Left ventricle myocardium inferior (tissue), 1 donor: Measurements from ENCODE around the gene SUV39H2. TPM values are rescaled to one million over a fixed set of nuclear protein-coding genes. Genes with fewer than 3 reads are reported as not detected.

Source experiments
- DNase-seq: peaks from one replicate; pipeline ENCODE4 v3.0.0-alpha.2; 2020
- H3K27ac ChIP-seq: fragments of 200-600 bp; replicated peaks from 2 replicates; pipeline ENCODE4 v1.8.0; 2021
- H3K27me3 ChIP-seq: fragments of 200-600 bp; 2 replicates; pipeline ENCODE4 v1.8.0; 2021; ENCODE audit warnings: low read depth
- H3K36me3 ChIP-seq: fragments of 200-600 bp; 2 replicates; pipeline ENCODE4 v1.8.0; 2021
- H3K4me1 ChIP-seq: fragments of 200-600 bp; 2 replicates; pipeline ENCODE4 v1.8.0; 2021
- H3K4me3 ChIP-seq: fragments of 200-600 bp; 2 replicates; pipeline ENCODE4 v1.8.0; 2021; ENCODE audit warnings: mild to moderate bottlenecking, moderate library complexity
- H3K9me3 ChIP-seq: fragments of 200-600 bp; replicated peaks from 2 replicates; pipeline ENCODE4 v1.8.0; 2021
- CTCF ChIP-seq: fragments of 200-600 bp; IDR thresholded peaks from 2 replicates; pipeline ENCODE4 v1.8.0; 2021; ENCODE audit warnings: antibody characterized with exemption, mild to moderate bottlenecking, borderline replicate concordance
- intact Hi-C: fragments of 100-400 bp; cut with micrococcal nuclease; formaldehyde crosslinking; loops from one replicate; pipeline ENCODE4 v1.11.0; 2022
- total RNA-seq: library from RNA; stranded (reverse); fragmentation: NEBNext Ultra II Directional; extraction: Animal tissue kit (Norgen Biotek cat#: 25700); gene quantifications from one replicate; pipeline ENCODE4 v1.2.1, GENCODE V29; 2021
- donor health status: DM: no; HTN: yes; CAD: no; lungs with severe emphysema.

Gene SUV39H2
- total RNA-seq, 1 donor from 2014 or later = 4.8 TPM

GRCh38 chr10:14876764-14877163, 1.9 kb upstream of the SUV39H2 start:
- no peak for DNase-seq
- peak overlapping the region; percentile 95 for H3K4me3 ChIP-seq
- H3K9me3 ChIP-seq = no peaks in the 10 kb centered on the region
- H3K4me1 ChIP-seq = peaks cover 50% of the 10 kb centered on the region
- no peaks in the 10 kb centered on the region for H3K27me3 ChIP-seq
- intact Hi-C loops = no loop called here
- TF ChIP-seq CTCF = no peak
- peak overlapping the region; percentile 98 for H3K27ac ChIP-seq
- H3K36me3 ChIP-seq = no peaks in the 10 kb centered on the region

- intact Hi-C loops = no loop called here
- no peak for TF ChIP-seq CTCF
- H3K4me1 ChIP-seq = peaks cover 50% of the 10 kb centered on the region
- H3K27me3 ChIP-seq = no peaks in the 10 kb centered on the region
- no peaks in the 10 kb centered on the region for H3K9me3 ChIP-seq
- H3K27ac ChIP-seq = peak overlapping the region; percentile 98
- peak; percentile 34 for DNase-seq
- no peaks in the 10 kb centered on the region for H3K36me3 ChIP-seq
- H3K4me3 ChIP-seq = peak overlapping the region; percentile 95
Observed at GRCh38 chr10:14879124-14879927, 660 bp downstream of the SUV39H2 start.

GRCh38 chr10:14879928-14880193, 1.2 kb downstream of the SUV39H2 start:
- no peak for DNase-seq
- no peaks in the 10 kb centered on the region for H3K27me3 ChIP-seq
- peaks cover 50% of the 10 kb centered on the region for H3K4me1 ChIP-seq
- H3K36me3 ChIP-seq = no peaks in the 10 kb centered on the region
- TF ChIP-seq CTCF = no peak
- peak overlapping the region; percentile 95 for H3K4me3 ChIP-seq
- H3K9me3 ChIP-seq = no peaks in the 10 kb centered on the region
- intact Hi-C loops = no loop called here
- H3K27ac ChIP-seq = no peak overlapping the region

- intact Hi-C loops = no loop called here
- Histone ChIP-seq H3K4me3 (peak overlapping the region; percentile 95), H3K36me3 (no peaks in the 10 kb centered on the region), H3K27ac (no peak overlapping the region), H3K4me1 (peaks cover 50% of the 10 kb centered on the region), H3K27me3 (no peaks in the 10 kb centered on the region), H3K9me3 (no peaks in the 10 kb centered on the region)
- no peak for DNase-seq
- no peak for TF ChIP-seq CTCF
Observed at GRCh38 chr10:14880229-14880628, 1.6 kb downstream of the SUV39H2 start.

- no peak overlapping the region for H3K4me3 ChIP-seq
- TF ChIP-seq CTCF = no peak
- DNase-seq = no peak
- H3K9me3 ChIP-seq = no peaks in the 10 kb centered on the region
- peaks cover 15% of the 10 kb centered on the region for H3K4me1 ChIP-seq
- no peaks in the 10 kb centered on the region for H3K36me3 ChIP-seq
- intact Hi-C loops = no loop called here
- H3K27ac ChIP-seq = no peak overlapping the region
- no peaks in the 10 kb centered on the region for H3K27me3 ChIP-seq
Observed at GRCh38 chr10:14884082-14884481, 5.4 kb downstream of the SUV39H2 start.
